Stomach smooth muscle (tissue), 2 donors: ENCODE measurements around the gene CCDC141.

Experiments
- H3K27ac ChIP-seq: one replicate; pipeline ENCODE4 v1.7.0; 2013; ENCODE audit warnings: mild to moderate bottlenecking, low read length, inconsistent platforms
- H3K27me3 ChIP-seq, 2 donors: one replicate each; pipeline ENCODE4 v1.7.0; 2013; ENCODE audit warnings: low read length in 2 of 2; ENCODE audit not compliant: insufficient read depth in 2 of 2, control insufficient read depth in 1 of 2
- H3K36me3 ChIP-seq, 2 donors: one replicate each; pipeline ENCODE4 v1.7.0; 2013; ENCODE audit warnings: low read length in 2 of 2; ENCODE audit not compliant: control insufficient read depth in 2 of 2, insufficient read depth in 2 of 2
- H3K4me1 ChIP-seq: one replicate; pipeline ENCODE4 v1.7.0; 2013; ENCODE audit warnings: low read length; ENCODE audit not compliant: control insufficient read depth, insufficient read depth
- H3K4me3 ChIP-seq, 2 donors: one replicate each; pipeline ENCODE4 v1.7.0; 2013; ENCODE audit warnings: low read length in 2 of 2
- H3K9ac ChIP-seq, 2 donors: one replicate each; pipeline ENCODE4 v1.7.0; 2013; ENCODE audit warnings: low read length in 2 of 2, mild to moderate bottlenecking in 1 of 2
- H3K9me3 ChIP-seq, 2 donors: one replicate each; pipeline ENCODE4 v1.7.0; 2013; ENCODE audit warnings: low read length in 2 of 2; ENCODE audit not compliant: control insufficient read depth in 2 of 2
- donor health status: healthy.
- donor health status: Pancreatic carcinoma.

The CCDC141 gene

DNA sequence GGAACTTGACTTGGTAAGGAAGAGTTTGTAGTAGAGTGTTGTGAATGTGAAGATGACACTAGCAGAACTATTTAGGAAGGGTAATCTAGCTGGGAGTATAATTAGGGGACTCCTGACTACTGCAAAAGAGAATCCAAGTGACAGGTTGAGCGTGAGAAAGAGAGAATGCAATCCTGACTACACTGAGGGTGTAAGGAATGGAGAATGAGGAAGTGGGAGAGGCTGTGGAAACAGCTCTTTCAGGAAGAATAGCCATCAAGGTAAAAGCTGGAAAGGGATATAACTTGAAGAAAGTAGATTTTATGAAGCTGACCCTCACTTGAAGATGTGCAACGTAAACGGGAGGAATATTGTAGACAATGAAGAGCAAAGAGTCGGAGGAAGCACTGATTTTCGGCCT is 201.6 kb downstream of the CCDC141 start:
- H3K9me3 ChIP-seq = no peaks in the 10 kb centered on the region
- H3K27me3 ChIP-seq = no peaks in the 10 kb centered on the region
- no peak overlapping the region for H3K4me3 ChIP-seq
- H3K4me1 ChIP-seq = peaks cover 9% of the 10 kb centered on the region
- no peaks in the 10 kb centered on the region for H3K36me3 ChIP-seq
- no peak overlapping the region for H3K27ac ChIP-seq
- no peak overlapping the region for H3K9ac ChIP-seq

DNA sequence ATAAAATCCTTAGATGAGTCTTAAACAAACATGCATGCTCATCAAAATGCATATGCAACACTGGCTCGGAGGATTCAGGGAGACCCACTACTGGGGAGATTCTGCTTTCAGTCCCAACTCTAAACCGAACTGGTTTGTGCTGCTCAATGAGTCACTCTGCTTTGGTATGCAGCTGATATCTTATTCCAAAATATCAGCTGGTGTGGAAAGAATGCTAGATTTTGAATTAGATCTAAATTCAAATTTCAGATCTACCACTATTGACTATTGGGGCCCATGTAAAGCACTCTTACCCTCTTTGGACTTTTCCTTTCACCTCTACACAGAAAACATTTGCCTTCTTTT is 203.5 kb downstream of the CCDC141 start:
- Histone ChIP-seq H3K9me3 (no peaks in the 10 kb centered on the region), H3K9ac (no peak overlapping the region), H3K27ac (no peak overlapping the region), H3K36me3 (no peaks in the 10 kb centered on the region), H3K4me3 (no peak overlapping the region), H3K27me3 (no peaks in the 10 kb centered on the region), H3K4me1 (peaks cover 9% of the 10 kb centered on the region)

DNA sequence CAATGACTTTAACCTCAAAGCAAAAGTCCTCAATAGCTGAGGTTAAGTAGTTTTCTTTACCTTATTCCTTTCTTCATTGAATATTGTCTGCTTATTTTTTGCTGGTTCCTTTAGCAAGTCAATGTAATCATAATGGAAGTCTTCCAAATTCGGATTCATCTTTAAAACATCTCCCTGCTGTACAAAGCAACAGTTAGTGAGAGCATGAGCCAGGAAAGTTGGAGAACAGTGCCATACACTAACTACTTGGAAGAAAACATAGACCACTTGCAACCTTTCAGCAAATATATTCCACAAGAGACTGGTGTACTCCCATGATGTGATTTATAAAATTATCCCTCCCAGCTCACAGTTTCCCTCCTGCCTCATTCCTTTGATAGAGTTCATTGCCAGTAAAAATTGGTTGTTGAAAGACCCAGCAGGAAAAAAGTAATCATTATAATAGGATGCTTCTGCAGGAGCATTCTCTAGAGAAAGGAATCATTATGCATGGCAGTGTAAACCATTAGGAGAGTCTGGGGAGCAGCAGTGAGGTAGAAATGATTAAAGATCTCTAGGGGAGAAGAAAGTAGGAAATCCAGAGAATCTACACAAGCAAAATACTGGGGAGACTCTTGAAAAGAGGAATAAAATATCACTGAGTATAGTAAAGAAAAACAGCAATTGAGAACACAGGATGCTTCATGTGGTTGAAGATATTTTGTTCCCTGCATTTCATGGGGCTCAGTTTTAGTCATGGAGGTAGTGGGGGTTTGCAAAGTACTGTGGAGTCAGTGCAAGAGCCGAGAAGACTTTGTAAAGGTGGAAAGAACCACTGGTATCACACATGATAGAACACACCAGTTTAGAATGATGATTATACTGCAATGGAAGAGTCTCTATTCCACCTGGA is 204.1 kb downstream of the CCDC141 start:
- Histone ChIP-seq H3K36me3 (no peaks in the 10 kb centered on the region), H3K4me3 (no peak overlapping the region), H3K27me3 (no peaks in the 10 kb centered on the region), H3K4me1 (peaks cover 9% of the 10 kb centered on the region), H3K27ac (peak overlapping the region; percentile 37), H3K9me3 (no peaks in the 10 kb centered on the region), H3K9ac (no peak overlapping the region)

DNA sequence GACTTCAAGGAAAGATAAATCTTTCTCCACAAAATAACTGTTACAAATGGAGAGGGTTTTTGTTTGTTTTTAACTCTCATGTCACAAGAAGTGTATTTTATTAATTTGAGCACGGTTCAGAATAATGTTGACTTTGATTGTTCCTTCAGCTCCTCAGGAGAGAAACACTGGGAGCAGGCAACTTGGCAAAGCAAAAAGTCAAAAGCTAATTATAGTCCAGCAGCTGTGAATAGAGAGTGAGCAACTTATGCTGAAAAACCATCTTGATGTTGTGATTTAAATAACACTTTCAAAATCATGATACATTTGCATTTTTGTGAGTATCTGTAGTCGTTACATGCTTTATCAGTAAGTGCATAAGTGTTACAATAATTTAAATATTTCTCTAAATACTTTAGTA is 205.2 kb downstream of the CCDC141 start:
- Histone ChIP-seq H3K4me1 (peaks cover 9% of the 10 kb centered on the region), H3K4me3 (no peak overlapping the region), H3K9me3 (no peaks in the 10 kb centered on the region), H3K27me3 (no peaks in the 10 kb centered on the region), H3K36me3 (no peaks in the 10 kb centered on the region), H3K9ac (no peak overlapping the region), H3K27ac (peak overlapping the region; percentile 3)

DNA sequence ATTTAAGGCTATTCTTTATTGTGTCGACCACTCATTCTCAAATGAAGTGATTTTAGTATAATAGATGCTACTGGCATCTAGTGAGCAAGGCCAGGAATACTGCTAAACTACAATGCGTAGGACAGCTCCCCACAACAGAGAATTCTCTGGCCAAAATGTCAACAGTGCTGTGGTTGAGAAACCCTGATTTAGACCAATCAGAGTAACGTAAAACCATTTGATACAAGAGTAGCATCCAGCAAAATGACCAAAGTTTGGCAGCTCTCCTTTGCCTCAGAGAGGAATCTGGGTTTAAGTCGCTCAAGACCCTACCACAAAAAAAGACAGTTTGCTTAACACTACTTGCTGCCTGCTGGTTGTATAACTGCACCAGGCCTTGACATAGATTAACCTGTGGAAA is 205.7 kb downstream of the CCDC141 start:
- Histone ChIP-seq H3K4me3 (no peak overlapping the region), H3K36me3 (no peaks in the 10 kb centered on the region), H3K9me3 (no peaks in the 10 kb centered on the region), H3K9ac (no peak overlapping the region), H3K27ac (peak overlapping the region; percentile 3), H3K27me3 (no peaks in the 10 kb centered on the region), H3K4me1 (peaks cover 9% of the 10 kb centered on the region)

DNA sequence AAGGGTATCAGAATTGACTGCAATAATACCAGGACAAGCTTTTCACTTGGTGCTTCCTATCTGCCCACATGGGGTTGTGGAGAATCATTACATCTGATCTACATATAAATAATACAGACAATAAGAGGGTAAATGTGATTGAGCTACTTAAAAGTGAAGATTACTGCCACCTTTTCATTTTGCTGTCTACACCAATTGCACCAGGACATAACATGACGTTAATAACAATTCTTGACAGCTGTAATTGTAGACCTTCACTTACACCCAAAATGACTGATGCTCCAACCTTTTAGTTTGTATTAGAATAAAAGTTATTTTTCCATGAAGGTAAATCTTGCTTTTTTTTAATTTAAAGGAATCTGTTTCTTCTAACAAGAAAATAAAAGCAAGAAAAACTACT is 206.2 kb downstream of the CCDC141 start:
- no peak overlapping the region for H3K9ac ChIP-seq
- no peaks in the 10 kb centered on the region for H3K9me3 ChIP-seq
- no peak overlapping the region for H3K27ac ChIP-seq

DNA sequence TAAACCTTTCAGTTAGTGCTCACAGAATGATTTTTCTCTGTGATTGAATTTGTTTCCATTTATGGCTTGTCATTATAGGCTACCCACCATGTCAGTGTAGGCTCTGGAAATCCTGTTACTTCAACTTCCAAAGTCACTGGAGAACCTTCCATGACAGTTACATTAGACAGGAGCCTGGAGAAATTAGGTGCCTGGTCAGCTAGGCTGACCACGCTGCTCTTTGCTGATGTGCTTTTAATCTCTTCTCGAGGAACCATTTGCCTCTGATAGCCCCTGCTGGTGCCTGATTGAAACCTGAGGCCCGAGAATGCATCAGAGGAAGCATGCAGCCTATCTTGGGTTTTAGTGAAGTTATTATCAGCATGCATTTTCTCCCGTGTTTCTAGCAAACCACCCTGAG is 213.1 kb downstream of the CCDC141 start:
- Histone ChIP-seq H3K9ac (no peak overlapping the region), H3K36me3 (no peaks in the 10 kb centered on the region), H3K27me3 (no peaks in the 10 kb centered on the region), H3K4me1 (no peaks in the 10 kb centered on the region), H3K9me3 (no peaks in the 10 kb centered on the region), H3K4me3 (no peak overlapping the region), H3K27ac (no peak overlapping the region)

More for the DNA sequence above, 206.2 kb downstream of the CCDC141 start:
- no peaks in the 10 kb centered on the region for H3K36me3 ChIP-seq
- H3K4me1 ChIP-seq = peaks cover 9% of the 10 kb centered on the region
- H3K4me3 ChIP-seq = no peak overlapping the region
- H3K27me3 ChIP-seq = no peaks in the 10 kb centered on the region

DNA sequence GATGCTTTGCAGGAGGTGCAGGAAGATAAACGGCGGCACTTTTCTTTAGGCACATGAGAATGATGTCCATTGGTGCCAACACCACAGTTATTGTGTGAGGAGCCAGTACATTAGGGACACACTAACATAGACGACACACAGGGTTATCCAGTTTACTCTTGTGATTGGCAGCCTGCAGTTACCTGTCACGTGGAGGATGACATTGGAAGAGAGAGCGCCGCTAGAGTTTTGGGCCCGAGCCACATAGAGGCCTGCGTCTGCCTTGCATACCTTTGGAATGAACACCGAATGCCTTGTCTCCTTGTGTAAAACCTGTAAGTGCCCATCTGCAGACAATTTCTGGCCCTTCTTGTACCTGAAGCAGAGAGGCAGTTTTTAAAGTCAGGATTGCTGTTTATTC is 215.9 kb downstream of the CCDC141 start:
- Histone ChIP-seq H3K4me1 (no peaks in the 10 kb centered on the region), H3K9me3 (no peaks in the 10 kb centered on the region)

DNA sequence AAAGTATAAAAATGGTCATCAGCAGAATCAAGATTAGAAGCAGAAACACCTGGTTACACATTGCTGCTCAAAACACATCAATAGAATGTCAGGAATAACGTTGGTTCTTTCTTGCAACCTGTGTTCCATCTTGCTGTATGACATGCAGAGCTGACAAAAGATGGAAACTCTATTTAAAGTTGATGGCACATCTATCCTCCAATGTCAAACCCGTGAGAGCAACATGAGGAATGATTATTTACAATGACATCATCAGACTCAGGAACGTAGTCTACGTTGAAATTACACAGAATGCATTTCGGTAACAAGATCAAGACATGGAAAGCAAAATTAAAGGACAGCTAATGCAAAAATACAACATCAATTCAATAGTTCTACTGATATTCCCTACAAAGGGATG is 216.6 kb downstream of the CCDC141 start:
- H3K36me3 ChIP-seq = no peaks in the 10 kb centered on the region
- H3K9me3 ChIP-seq = no peaks in the 10 kb centered on the region
- no peak overlapping the region for H3K4me3 ChIP-seq
- no peak overlapping the region for H3K27ac ChIP-seq
- H3K9ac ChIP-seq = no peak overlapping the region
- no peaks in the 10 kb centered on the region for H3K27me3 ChIP-seq
- no peaks in the 10 kb centered on the region for H3K4me1 ChIP-seq

More for the DNA sequence above, 215.9 kb downstream of the CCDC141 start:
- Histone ChIP-seq H3K27me3 (no peaks in the 10 kb centered on the region), H3K4me3 (no peak overlapping the region), H3K9ac (no peak overlapping the region), H3K27ac (no peak overlapping the region), H3K36me3 (no peaks in the 10 kb centered on the region)

DNA sequence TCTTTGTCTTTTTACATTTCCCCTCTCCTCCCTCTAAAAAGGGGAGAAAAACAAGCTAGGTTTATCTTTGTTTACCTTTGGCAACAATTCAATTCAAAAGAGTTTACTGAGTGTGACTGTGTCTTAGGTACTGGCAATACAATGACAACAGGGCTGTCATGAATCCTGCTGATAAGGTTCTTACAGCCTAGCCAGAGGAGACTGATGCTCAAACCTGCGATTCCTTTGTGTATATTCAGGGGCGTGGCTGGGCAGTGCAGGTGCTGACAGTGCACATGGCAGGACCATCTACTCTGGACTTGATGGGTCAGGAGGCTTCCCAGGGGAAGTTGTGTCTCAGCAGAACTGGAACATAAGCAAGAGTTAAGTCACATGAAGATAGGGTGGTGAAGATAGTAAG is 219.5 kb downstream of the CCDC141 start:
- Histone ChIP-seq H3K9ac (no peak overlapping the region), H3K27me3 (no peaks in the 10 kb centered on the region), H3K4me1 (no peaks in the 10 kb centered on the region), H3K9me3 (peaks cover 0 to 2% of the 10 kb centered on the region in 2 donors), H3K27ac (no peak overlapping the region), H3K4me3 (no peak overlapping the region), H3K36me3 (no peaks in the 10 kb centered on the region)

DNA sequence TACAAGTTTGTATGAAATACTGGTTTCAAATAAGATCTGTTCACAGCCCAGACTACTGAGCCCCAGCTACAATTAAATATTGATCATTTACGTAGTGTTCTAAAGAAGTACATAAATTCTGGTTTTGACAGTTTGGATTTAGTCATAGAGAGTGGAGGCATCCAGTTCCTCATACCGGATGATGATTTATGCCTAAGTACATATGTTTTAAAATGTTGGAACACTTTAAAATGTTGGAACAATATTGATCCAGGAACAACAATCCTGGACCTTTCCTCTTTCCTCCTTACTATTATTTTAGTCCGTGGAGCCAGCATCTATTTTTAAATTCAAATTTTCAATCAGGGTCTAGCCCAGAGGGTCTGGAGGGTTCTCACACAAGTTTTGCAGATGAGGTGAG is 220.0 kb downstream of the CCDC141 start:
- Histone ChIP-seq H3K27ac (no peak overlapping the region), H3K9ac (no peak overlapping the region), H3K4me3 (no peak overlapping the region), H3K4me1 (no peaks in the 10 kb centered on the region), H3K9me3 (peaks cover 0 to 2% of the 10 kb centered on the region in 2 donors), H3K27me3 (no peaks in the 10 kb centered on the region), H3K36me3 (no peaks in the 10 kb centered on the region)
